GM12878 (cell line): ENCODE measurements around the gene PRKRA. TPM values are rescaled to one million over a fixed set of nuclear protein-coding genes. Genes with fewer than 3 reads are reported as not detected.

Source experiments
- BHLHE40 ChIP-seq, 2 experiments: fragments of 450-650 bp in 1 of 2; IDR thresholded peaks; 2 replicates each; pipeline ENCODE4 v1.6.1; 2011 to 2017; ENCODE audit warnings: low read depth in 2 of 2, borderline replicate concordance in 1 of 2, improper control_type of control experiment in 1 of 2, low read length in 1 of 2, mild to moderate bottlenecking in 1 of 2
- EP300 ChIP-seq, 2 experiments: fragments of 150-350 bp in 1 of 2; IDR thresholded peaks; 2 replicates each; pipeline ENCODE4 v1.6.1; 2011 to 2012; ENCODE audit warnings: low read depth in 2 of 2, low read length in 2 of 2, borderline replicate concordance in 1 of 2, improper control_type of control experiment in 1 of 2, inconsistent platforms in 1 of 2; ENCODE audit not compliant: control insufficient read depth in 1 of 2
- NR2F1 ChIP-seq: fragments of 450-650 bp; conservative IDR thresholded peaks from 2 replicates; pipeline ENCODE4 v1.6.1; 2017; ENCODE audit warnings: mild to moderate bottlenecking
- RAD51 ChIP-seq: fragments of 450-650 bp; IDR thresholded peaks from 2 replicates; pipeline ENCODE4 v1.6.1; 2016; ENCODE audit warnings: moderate library complexity, mild to moderate bottlenecking, inconsistent platforms
- SRF ChIP-seq, 2 experiments: IDR thresholded peaks; 2 replicates each; pipeline ENCODE4 v1.6.1; 2011; ENCODE audit warnings: low read depth in 2 of 2, low read length in 2 of 2, mild to moderate bottlenecking in 1 of 2, moderate library complexity in 1 of 2
- polyA plus RNA-seq, 11 experiments: library from polyadenylated mRNA; depleted of rRNA in 4 of 11; unstranded in 6 of 11; stranded (reverse) in 5 of 11; fragments of >200 nt; fragmentation: Nextera tagmentation in 4 of 11; fragmentation: Illumina TruSeq in 1 of 11; extraction: Ambion mirVana in 4 of 11; extraction: Trizol in 1 of 11; gene quantifications; 1 replicate in 1 of 11; 2 replicates in 10 of 11; pipeline versions ENCODE4 v1.2.1 to v1.2.3, GENCODE V29; 2011 to 2016; ENCODE audit warnings: inconsistent platforms in 2 of 11, missing spikeins in 2 of 11, low read depth in 1 of 11
- total RNA-seq, 4 experiments: library from RNA; depleted of rRNA in 3 of 4; stranded (reverse); fragments of >200 nt in 3 of 4; fragmentation: Illumina TruSeq in 1 of 4; extraction: Trizol in 1 of 4; gene quantifications; 2 replicates each; pipeline versions ENCODE4 v1.2.1 to v1.2.3, GENCODE V29; 2013 to 2021
- TF ChIP-seq, protein P1 (sequence below): fragments of 450-650 bp; IDR thresholded peaks from 2 replicates; pipeline ENCODE4 v1.6.1; 2018; ENCODE audit warnings: borderline replicate concordance, mild to moderate bottlenecking; ENCODE audit not compliant: partially characterized antibody
- TF ChIP-seq, protein P2 (sequence below): fragments of 150-350 bp; IDR thresholded peaks from 2 replicates; pipeline ENCODE4 v1.6.1; 2016; ENCODE audit warnings: low read depth, low read length

The PRKRA gene
- total and polyA plus RNA-seq, 10 of the 15 experiments (the other 5 are each of a cell fraction or from before 2014, with no cell fraction given): 19.1 to 75.6 (median 51.7) TPM

- TF ChIP-seq, protein P1, sequence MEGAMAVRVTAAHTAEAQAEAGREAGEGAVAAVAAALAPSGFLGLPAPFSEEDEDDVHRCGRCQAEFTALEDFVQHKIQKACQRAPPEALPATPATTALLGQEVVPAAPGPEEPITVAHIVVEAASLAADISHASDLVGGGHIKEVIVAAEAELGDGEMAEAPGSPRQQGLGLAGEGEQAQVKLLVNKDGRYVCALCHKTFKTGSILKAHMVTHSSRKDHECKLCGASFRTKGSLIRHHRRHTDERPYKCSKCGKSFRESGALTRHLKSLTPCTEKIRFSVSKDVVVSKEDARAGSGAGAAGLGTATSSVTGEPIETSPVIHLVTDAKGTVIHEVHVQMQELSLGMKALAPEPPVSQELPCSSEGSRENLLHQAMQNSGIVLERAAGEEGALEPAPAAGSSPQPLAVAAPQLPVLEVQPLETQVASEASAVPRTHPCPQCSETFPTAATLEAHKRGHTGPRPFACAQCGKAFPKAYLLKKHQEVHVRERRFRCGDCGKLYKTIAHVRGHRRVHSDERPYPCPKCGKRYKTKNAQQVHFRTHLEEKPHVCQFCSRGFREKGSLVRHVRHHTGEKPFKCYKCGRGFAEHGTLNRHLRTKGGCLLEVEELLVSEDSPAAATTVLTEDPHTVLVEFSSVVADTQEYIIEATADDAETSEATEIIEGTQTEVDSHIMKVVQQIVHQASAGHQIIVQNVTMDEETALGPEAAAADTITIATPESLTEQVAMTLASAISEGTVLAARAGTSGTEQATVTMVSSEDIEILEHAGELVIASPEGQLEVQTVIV: no peak
- TF ChIP-seq BHLHE40 (IDR thresholded peaks at IDR 0.05; ENCODE audit: borderline replicate concordance in 1 of 2, low read depth in 2 of 2, low read length in 1 of 2) (no peak), SRF (IDR thresholded peaks at IDR 0.05; ENCODE audit: low read depth in 2 of 2, low read length in 2 of 2) (no peak), RAD51 (no peak), EP300 (IDR thresholded peaks at IDR 0.05; ENCODE audit: borderline replicate concordance in 1 of 2, control insufficient read depth in 1 of 2, low read depth in 2 of 2, low read length in 2 of 2) (no peak), NR2F1 (no peak)
- TF ChIP-seq, protein P2, sequence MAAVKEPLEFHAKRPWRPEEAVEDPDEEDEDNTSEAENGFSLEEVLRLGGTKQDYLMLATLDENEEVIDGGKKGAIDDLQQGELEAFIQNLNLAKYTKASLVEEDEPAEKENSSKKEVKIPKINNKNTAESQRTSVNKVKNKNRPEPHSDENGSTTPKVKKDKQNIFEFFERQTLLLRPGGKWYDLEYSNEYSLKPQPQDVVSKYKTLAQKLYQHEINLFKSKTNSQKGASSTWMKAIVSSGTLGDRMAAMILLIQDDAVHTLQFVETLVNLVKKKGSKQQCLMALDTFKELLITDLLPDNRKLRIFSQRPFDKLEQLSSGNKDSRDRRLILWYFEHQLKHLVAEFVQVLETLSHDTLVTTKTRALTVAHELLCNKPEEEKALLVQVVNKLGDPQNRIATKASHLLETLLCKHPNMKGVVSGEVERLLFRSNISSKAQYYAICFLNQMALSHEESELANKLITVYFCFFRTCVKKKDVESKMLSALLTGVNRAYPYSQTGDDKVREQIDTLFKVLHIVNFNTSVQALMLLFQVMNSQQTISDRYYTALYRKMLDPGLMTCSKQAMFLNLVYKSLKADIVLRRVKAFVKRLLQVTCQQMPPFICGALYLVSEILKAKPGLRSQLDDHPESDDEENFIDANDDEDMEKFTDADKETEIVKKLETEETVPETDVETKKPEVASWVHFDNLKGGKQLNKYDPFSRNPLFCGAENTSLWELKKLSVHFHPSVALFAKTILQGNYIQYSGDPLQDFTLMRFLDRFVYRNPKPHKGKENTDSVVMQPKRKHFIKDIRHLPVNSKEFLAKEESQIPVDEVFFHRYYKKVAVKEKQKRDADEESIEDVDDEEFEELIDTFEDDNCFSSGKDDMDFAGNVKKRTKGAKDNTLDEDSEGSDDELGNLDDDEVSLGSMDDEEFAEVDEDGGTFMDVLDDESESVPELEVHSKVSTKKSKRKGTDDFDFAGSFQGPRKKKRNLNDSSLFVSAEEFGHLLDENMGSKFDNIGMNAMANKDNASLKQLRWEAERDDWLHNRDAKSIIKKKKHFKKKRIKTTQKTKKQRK: no peak
- TF ChIP-seq, all 136 proteins: peak for 0
Measured at GRCh38 chr2:178420463-178420999, 30.4 kb downstream of the PRKRA start (continued).
